ENCODE results near the gene GRM1. TPM values are rescaled to one million over a fixed set of nuclear protein-coding genes. Genes with fewer than 3 reads are reported as not detected.

The GRM1 gene
- polyA plus RNA-seq, 2 of the 4 experiments (the other 2 are of a cell fraction), result 0.04 TPM; not detected in 1

GRCh38 chr6:146347090-146347489 lies 318.2 kb downstream of the GRM1 start (continued):
- TF ChIP-seq, protein P1, sequence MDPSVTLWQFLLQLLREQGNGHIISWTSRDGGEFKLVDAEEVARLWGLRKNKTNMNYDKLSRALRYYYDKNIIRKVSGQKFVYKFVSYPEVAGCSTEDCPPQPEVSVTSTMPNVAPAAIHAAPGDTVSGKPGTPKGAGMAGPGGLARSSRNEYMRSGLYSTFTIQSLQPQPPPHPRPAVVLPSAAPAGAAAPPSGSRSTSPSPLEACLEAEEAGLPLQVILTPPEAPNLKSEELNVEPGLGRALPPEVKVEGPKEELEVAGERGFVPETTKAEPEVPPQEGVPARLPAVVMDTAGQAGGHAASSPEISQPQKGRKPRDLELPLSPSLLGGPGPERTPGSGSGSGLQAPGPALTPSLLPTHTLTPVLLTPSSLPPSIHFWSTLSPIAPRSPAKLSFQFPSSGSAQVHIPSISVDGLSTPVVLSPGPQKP (IDR thresholded peaks at IDR 0.05; ENCODE audit: low read depth, low read length), result no peak
- TF ChIP-seq ZNF302 (CRISPR knock-in tag; IDR thresholded peaks at IDR 0.05) (no peak), RNF2 (IDR thresholded peaks at IDR 0.05; ENCODE audit: borderline replicate concordance, low read depth) (no peak), ZC3H11A (IDR thresholded peaks at IDR 0.05) (no peak)

DNA sequence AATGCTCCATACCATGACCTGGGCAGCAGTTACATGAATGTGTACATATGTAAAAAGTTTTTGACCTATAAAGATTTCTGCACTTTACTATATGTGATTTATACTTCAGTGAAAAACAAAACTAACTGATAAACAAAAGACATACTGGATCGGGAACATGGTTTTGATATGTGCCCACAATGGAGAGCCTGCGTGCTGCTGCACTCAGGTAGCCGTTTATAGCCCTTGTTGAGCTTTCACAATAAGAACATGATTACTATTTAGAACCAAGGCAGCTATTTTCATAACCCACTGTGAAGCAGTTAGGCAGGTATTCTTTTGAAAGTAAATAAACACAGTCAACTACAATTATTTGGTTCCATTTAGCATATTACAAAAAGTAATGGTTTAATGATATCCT lies 318.8 kb downstream of the GRM1 start:
- Histone ChIP-seq H3K4me2 (no peak overlapping the region), H3K4me1 (no peaks in the 10 kb centered on the region), H3K4me3 (no peak overlapping the region), H3K27ac (no peak overlapping the region), H3K9me3 (no peaks in the 10 kb centered on the region)
- 88% methylated on average over 3 of the region's 3 CpGs for WGBS (ENCODE audit: missing lambda C conversion rate)
- no peak for DNase-seq (ENCODE audit: low read depth in 1 of 2, low spot score in 1 of 2)
- CTCF ChIA-PET, result interaction anchor here (1.3 kb wide), 1 partner anchor 12 kb away, joined by 4 read pairs; no protein-coding TSS in a partner anchor
- ATAC-seq, result no peak
- TF ChIP-seq FOSB (CRISPR knock-in tag; IDR thresholded peaks at IDR 0.05) (no peak), HOXB13 (CRISPR knock-in tag; IDR thresholded peaks at IDR 0.05; ENCODE audit: low read depth) (no peak), NFE2L2 (conservative IDR thresholded peaks at IDR 0.05; ENCODE audit: low read length) (no peak)
- no peak for FAIRE-seq
- POLR2A ChIA-PET, result no interaction called here

DNA sequence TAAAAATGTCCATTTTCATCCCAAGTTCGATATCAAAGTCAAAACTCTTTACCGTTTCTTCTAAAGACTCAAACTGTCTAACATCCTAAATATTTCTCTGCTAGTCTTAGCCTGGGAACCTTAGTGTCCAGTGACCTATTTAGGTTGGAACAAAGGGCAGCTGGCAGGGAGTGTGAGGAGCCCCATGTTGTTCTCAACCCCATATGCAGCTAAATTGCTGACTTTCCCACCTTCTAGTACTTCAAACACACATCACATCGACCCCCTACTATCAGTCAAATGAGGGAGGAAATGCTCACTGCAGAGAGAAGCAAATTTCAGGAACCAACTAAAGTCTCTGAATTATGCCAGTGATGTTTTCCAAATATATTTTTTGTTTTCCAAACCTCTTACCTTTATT lies 322.2 kb downstream of the GRM1 start:
- no peak for DNase-seq (ENCODE audit: low read depth in 1 of 2, low spot score in 1 of 2)
- H3K27ac ChIP-seq, result no peak overlapping the region
- CTCF ChIA-PET, result no interaction called here

GRCh38 chr6:146352163-146352562 lies 323.3 kb downstream of the GRM1 start:
- POLR2A ChIA-PET, result no interaction called here
- no peak for ATAC-seq
- CTCF ChIA-PET, result no interaction called here
- Histone ChIP-seq H3K4me1 (peaks cover 13% of the 10 kb centered on the region; the same call in 1 of the 3 replicates), H3K4me3 (no peak overlapping the region), H3K4me2 (no peak overlapping the region), H3K9me3 (no peaks in the 10 kb centered on the region), H3K27ac (no peak overlapping the region)
- WGBS (ENCODE audit: missing lambda C conversion rate), result 92% methylated on average over 3 of the region's 5 CpGs
- no peak for DNase-seq (ENCODE audit: low read depth in 1 of 2, low spot score in 1 of 2)
- TF ChIP-seq FOSB (CRISPR knock-in tag; IDR thresholded peaks at IDR 0.05) (no peak), MYC (IDR thresholded peaks at IDR 0.05; ENCODE audit: borderline replicate concordance, low read length) (no peak), NPAS2 (CRISPR knock-in tag; IDR thresholded peaks at IDR 0.05; ENCODE audit: borderline replicate concordance) (no peak), POLR2A (IDR thresholded peaks at IDR 0.05; ENCODE audit: low read length) (no peak), MAFK (IDR thresholded peaks at IDR 0.05; ENCODE audit: partially characterized antibody) (no peak), CHD4 (IDR thresholded peaks at IDR 0.05; ENCODE audit: borderline replicate concordance) (no peak), SMC3 (IDR thresholded peaks at IDR 0.05) (no peak), RAD21 (conservative IDR thresholded peaks at IDR 0.05 in 1 of 2, IDR thresholded peaks at IDR 0.05 in 1 of 2) (no peak)
- FAIRE-seq, result no peak

More for the DNA sequence above, 322.2 kb downstream of the GRM1 start:
- FAIRE-seq, result no peak
- WGBS (ENCODE audit: missing lambda C conversion rate), result 55% methylated on average over 3 of the region's 3 CpGs
- Histone ChIP-seq H3K4me1 (peaks cover 9% of the 10 kb centered on the region; the same call in 1 of the 3 replicates), H3K4me2 (no peak overlapping the region), H3K4me3 (no peak overlapping the region), H3K9me3 (no peaks in the 10 kb centered on the region)
- no peak for ATAC-seq
- TF ChIP-seq BHLHE40 (IDR thresholded peaks at IDR 0.05; ENCODE audit: low read depth, low read length) (no peak), RFX5 (IDR thresholded peaks at IDR 0.05) (no peak), SMC3 (IDR thresholded peaks at IDR 0.05) (no peak), HOXA7 (CRISPR knock-in tag; IDR thresholded peaks at IDR 0.05) (no peak), GATA3 (IDR thresholded peaks at IDR 0.05; ENCODE audit: borderline replicate concordance) (no peak), ESRRA (IDR thresholded peaks at IDR 0.05; ENCODE audit: borderline replicate concordance, low read length) (no peak), RAD21 (conservative IDR thresholded peaks at IDR 0.05 in 1 of 2, IDR thresholded peaks at IDR 0.05 in 1 of 2) (no peak), POLR2AphosphoS2 (conservative IDR thresholded peaks at IDR 0.05; ENCODE audit: low read length) (no peak), CHD2 (IDR thresholded peaks at IDR 0.05; ENCODE audit: low read length, partially characterized antibody) (no peak), FOSB (CRISPR knock-in tag; IDR thresholded peaks at IDR 0.05) (no peak)
- TF ChIP-seq, protein P1 (IDR thresholded peaks at IDR 0.05; ENCODE audit: low read depth, low read length), result no peak
- POLR2A ChIA-PET, result no interaction called here

Data from A549 (cell line).